HUES48 (cell line): Measurements from ENCODE around the gene CBFB.
"Not testable (repeated sequence)": the region's sequence is repeated elsewhere in the genome, so short reads cannot be mapped to it uniquely, and the experiment has no call there.

Experiments used
- H3K27ac ChIP-seq: one replicate; pipeline ENCODE4 v1.7.0; 2013; ENCODE audit warnings: low read depth, low read length, inconsistent platforms
- H3K27me3 ChIP-seq: 2 replicates; pipeline ENCODE4 v1.6.1; 2013; ENCODE audit warnings: mild to moderate bottlenecking, low read length; ENCODE audit not compliant: control insufficient read depth, insufficient read depth
- H3K36me3 ChIP-seq: 2 replicates; pipeline ENCODE4 v1.6.1; 2013; ENCODE audit warnings: low read length; ENCODE audit not compliant: control insufficient read depth, insufficient read depth
- H3K4me1 ChIP-seq: 2 replicates; pipeline ENCODE4 v1.6.1; 2013; ENCODE audit warnings: mild to moderate bottlenecking, low read length; ENCODE audit not compliant: control insufficient read depth, insufficient read depth
- H3K4me3 ChIP-seq: 2 replicates; pipeline ENCODE4 v1.5.1; 2013; ENCODE audit warnings: mild to moderate bottlenecking, low read depth, low read length
- H3K9ac ChIP-seq: 2 replicates; pipeline ENCODE4 v1.6.1; 2013; ENCODE audit warnings: mild to moderate bottlenecking, low read depth, low read length, moderate library complexity
- H3K9me3 ChIP-seq: 2 replicates; pipeline ENCODE4 v1.6.1; 2013; ENCODE audit warnings: low read length; ENCODE audit not compliant: control insufficient read depth, insufficient read depth

The CBFB gene

GRCh38 chr16:67112591-67113399 is 83.8 kb downstream of the CBFB start:
- Histone ChIP-seq H3K4me3 (no peak overlapping the region), H3K36me3 (no peaks in the 10 kb centered on the region), H3K27ac (no peak overlapping the region), H3K9ac (no peak overlapping the region), H3K27me3 (no peaks in the 10 kb centered on the region), H3K4me1 (peaks cover 5% of the 10 kb centered on the region; the same call in 1 of the 2 replicates), H3K9me3 (no peaks in the 10 kb centered on the region)

- H3K9ac ChIP-seq: no peak overlapping the region
- no peaks in the 10 kb centered on the region for H3K4me1 ChIP-seq
- no peaks in the 10 kb centered on the region for H3K36me3 ChIP-seq
- no peak overlapping the region for H3K27ac ChIP-seq
- H3K27me3 ChIP-seq: no peaks in the 10 kb centered on the region
- H3K4me3 ChIP-seq: no peak overlapping the region
- no peaks in the 10 kb centered on the region for H3K9me3 ChIP-seq
Measured at GRCh38 chr16:67114793-67115192, 85.8 kb downstream of the CBFB start.

- no peak overlapping the region for H3K9ac ChIP-seq
- no peaks in the 10 kb centered on the region for H3K9me3 ChIP-seq
- no peak overlapping the region for H3K4me3 ChIP-seq
- H3K27ac ChIP-seq: no peak overlapping the region
- peaks cover 7% of the 10 kb centered on the region for H3K36me3 ChIP-seq
- no peaks in the 10 kb centered on the region for H3K4me1 ChIP-seq
- no peaks in the 10 kb centered on the region for H3K27me3 ChIP-seq
Measured at GRCh38 chr16:67115639-67116038, 86.7 kb downstream of the CBFB start.

GRCh38 chr16:67116388-67117311 is 87.7 kb downstream of the CBFB start:
- H3K4me1 ChIP-seq: no peaks in the 10 kb centered on the region
- H3K9ac ChIP-seq: no peak overlapping the region
- peaks cover 12% of the 10 kb centered on the region for H3K36me3 ChIP-seq
- no peaks in the 10 kb centered on the region for H3K9me3 ChIP-seq
- no peaks in the 10 kb centered on the region for H3K27me3 ChIP-seq
- no peak overlapping the region for H3K27ac ChIP-seq
- no peak overlapping the region for H3K4me3 ChIP-seq

- Histone ChIP-seq H3K27ac (no peak overlapping the region), H3K4me1 (no peaks in the 10 kb centered on the region), H3K4me3 (no peak overlapping the region), H3K27me3 (no peaks in the 10 kb centered on the region), H3K9ac (no peak overlapping the region), H3K36me3 (peaks cover 23% of the 10 kb centered on the region), H3K9me3 (no peaks in the 10 kb centered on the region)
Measured at GRCh38 chr16:67117716-67118115, 88.8 kb downstream of the CBFB start.

- Histone ChIP-seq H3K4me1 (no peaks in the 10 kb centered on the region), H3K4me3 (no peak overlapping the region), H3K9ac (no peak overlapping the region), H3K27ac (no peak overlapping the region), H3K36me3 (peaks cover 36% of the 10 kb centered on the region), H3K9me3 (no peaks in the 10 kb centered on the region), H3K27me3 (no peaks in the 10 kb centered on the region)
Measured at GRCh38 chr16:67120025-67120424, 91.1 kb downstream of the CBFB start.

- not testable (repeated sequence) for H3K9ac ChIP-seq, H3K9me3 ChIP-seq, H3K27ac ChIP-seq, H3K4me1 ChIP-seq, H3K4me3 ChIP-seq, H3K27me3 ChIP-seq
- H3K36me3 ChIP-seq: peaks cover 46% of the 10 kb centered on the region
Measured at GRCh38 chr16:67122799-67123198, 93.8 kb downstream of the CBFB start.

GRCh38 chr16:67128417-67128816 is 99.5 kb downstream of the CBFB start:
- peaks cover 42% of the 10 kb centered on the region for H3K36me3 ChIP-seq
- no peaks in the 10 kb centered on the region for H3K27me3 ChIP-seq
- H3K4me3 ChIP-seq: no peak overlapping the region
- H3K4me1 ChIP-seq: no peaks in the 10 kb centered on the region
- H3K9ac ChIP-seq: no peak overlapping the region
- no peaks in the 10 kb centered on the region for H3K9me3 ChIP-seq
- H3K27ac ChIP-seq: no peak overlapping the region

GRCh38 chr16:67128887-67129286 is 99.9 kb downstream of the CBFB start:
- H3K9ac ChIP-seq: no peak overlapping the region
- H3K4me3 ChIP-seq: no peak overlapping the region
- H3K27ac ChIP-seq: no peak overlapping the region
- H3K27me3 ChIP-seq: no peaks in the 10 kb centered on the region
- H3K36me3 ChIP-seq: peaks cover 39% of the 10 kb centered on the region
- no peaks in the 10 kb centered on the region for H3K9me3 ChIP-seq
- no peaks in the 10 kb centered on the region for H3K4me1 ChIP-seq

GRCh38 chr16:67129422-67129821 is 100.5 kb downstream of the CBFB start:
- no peak overlapping the region for H3K4me3 ChIP-seq
- no peak overlapping the region for H3K27ac ChIP-seq
- H3K27me3 ChIP-seq: no peaks in the 10 kb centered on the region
- peaks cover 41% of the 10 kb centered on the region for H3K36me3 ChIP-seq
- H3K9me3 ChIP-seq: no peaks in the 10 kb centered on the region
- no peaks in the 10 kb centered on the region for H3K4me1 ChIP-seq
- H3K9ac ChIP-seq: no peak overlapping the region

GRCh38 chr16:67137605-67138004 is 108.7 kb downstream of the CBFB start:
- Histone ChIP-seq H3K36me3 (peaks cover 83% of the 10 kb centered on the region), H3K4me3 (no peak overlapping the region), H3K4me1 (no peaks in the 10 kb centered on the region), H3K27me3 (no peaks in the 10 kb centered on the region), H3K9ac (no peak overlapping the region), H3K27ac (no peak overlapping the region), H3K9me3 (no peaks in the 10 kb centered on the region)
